ENCODE results near the gene RBX1. TPM values are rescaled to one million over a fixed set of nuclear protein-coding genes. Genes with fewer than 3 reads are reported as not detected.

The RBX1 gene
- total and polyA plus RNA-seq, 2 of the 8 experiments (the other 6 are each of a cell fraction or from before 2014, with no cell fraction given) = 76.5 to 119 TPM

- ChIA-PET POLR2A (ENCODE audit: partially characterized antibody) (interaction anchor here (0.5 to 1.6 kb wide), 7 partner anchors 18 to 314 kb away, joined by 3 to 9 read pairs (median 4); partner anchors contain the start of gene EP300), CTCF (ENCODE audit: partially characterized antibody) (interaction anchor here (0.7 to 3.9 kb wide), 61 partner anchors 8 to 580 kb away, joined by 3 to 25 read pairs (median 4); partner anchors contain the start of genes CHADL, EP300 and RBX1)
- Histone ChIP-seq H3K14ac (ENCODE audit: insufficient read length) (no peak overlapping the region), H3K27ac (ENCODE audit: low read depth, low read length) (no peak overlapping the region), H3K36me3 (ENCODE audit: control insufficient read depth in 2 of 4, insufficient read depth in 4 of 4, low read length in 3 of 4) (peaks cover 2 to 23% (median 11%) of the 10 kb centered on the region in 4 experiments; a peak in 6 of 8 replicates), H3K9ac (replicated peaks in 1 of 4; ENCODE audit: extremely low read depth in 1 of 4, low read depth in 3 of 4, low read length in 3 of 4) (no peak overlapping the region), H2BK20ac (ENCODE audit: low read length) (no peak overlapping the region), H3K23ac (ENCODE audit: insufficient read length) (no peak overlapping the region), H4K91ac (replicated peaks; ENCODE audit: insufficient read length, low read length) (no peak overlapping the region), H2BK120ac (replicated peaks; ENCODE audit: low read depth, low read length) (no peak overlapping the region), H2AK5ac (ENCODE audit: low read depth, low read length) (no peak overlapping the region), H3K27me3 (replicated peaks in 1 of 4; ENCODE audit: control insufficient read depth in 3 of 4, extremely low read depth in 1 of 4, insufficient read depth in 3 of 4, low read length in 3 of 4) (no peaks in the 10 kb centered on the region), H4K20me1 (replicated peaks in 1 of 2; ENCODE audit: control insufficient read depth in 1 of 2, insufficient read depth in 2 of 2, low read length in 2 of 2) (no peaks in the 10 kb centered on the region), H3K23me2 (ENCODE audit: low read depth, low read length) (no peaks in the 10 kb centered on the region), H3K4me1 (replicated peaks in 1 of 4; ENCODE audit: control insufficient read depth in 3 of 4, insufficient read depth in 4 of 4, low read length in 3 of 4) (no peaks in the 10 kb centered on the region), H2BK15ac (ENCODE audit: low read length) (no peak overlapping the region), H3K79me2 (ENCODE audit: control insufficient read depth in 1 of 2, insufficient read depth in 2 of 2, low read length in 2 of 2) (no peaks in the 10 kb centered on the region), H2BK12ac (ENCODE audit: low read depth, low read length) (no peak overlapping the region), H2AFZ (ENCODE audit: low read length) (no peak overlapping the region), H3K4ac (replicated peaks; ENCODE audit: insufficient read length, low read depth, low read length) (no peak overlapping the region), H3K4me3 (ENCODE audit: extremely low read depth in 1 of 4, insufficient read depth in 2 of 4, low read depth in 3 of 4, low read length in 4 of 4) (no peak overlapping the region), H3K79me1 (ENCODE audit: low read depth, low read length) (no peaks in the 10 kb centered on the region), H2BK5ac (ENCODE audit: low read depth, low read length) (no peak overlapping the region), H3K9me3 (ENCODE audit: insufficient read depth in 2 of 2, low read depth in 1 of 2, low read length in 1 of 2) (no peaks in the 10 kb centered on the region), H3K4me2 (ENCODE audit: insufficient read depth in 1 of 2, low read depth in 2 of 2, low read length in 2 of 2) (no peak overlapping the region), H4K5ac (ENCODE audit: insufficient read length, low read depth, low read length) (no peak overlapping the region), H3K18ac (ENCODE audit: extremely low read depth, low read length) (no peak overlapping the region), H3K56ac (replicated peaks; ENCODE audit: insufficient read length, low read depth, low read length) (no peak overlapping the region), H4K8ac (ENCODE audit: extremely low read depth, insufficient read depth, low read length) (no peak overlapping the region)
- FAIRE-seq (peak; percentile 73), DNase-seq (ENCODE audit: low read depth in 1 of 2, low spot score in 2 of 2) (no peak)
- WGBS, 2 experiments (ENCODE audit: extremely low coverage in 1 of 2, insufficient coverage in 1 of 2, insufficient read length in 1 of 2, insufficient replicate concordance in 2 of 2, low coverage in 1 of 2, low lambda C conversion rate in 2 of 2, missing lambda C conversion rate in 1 of 2) = 86% methylated on average over 5 of the region's 5 CpGs; no CpG with 5 or more reads in 1 of the 2 experiments
- no peak for TF ChIP-seq EZH2 (IDR thresholded peaks at IDR 0.05; ENCODE audit: low read depth, low read length, severe bottlenecking)
- 0 out of 2 replicates have a peak, but pooled peaks have one; percentile 32 for TF ChIP-seq BACH1 (IDR thresholded peaks at IDR 0.05; ENCODE audit: low read length)
- TF ChIP-seq KDM1A (IDR thresholded peaks at IDR 0.05; ENCODE audit: borderline replicate concordance, low read length) = peak; percentile 62; the same call in 1 of the 2 replicates
- TF ChIP-seq KDM4A (IDR thresholded peaks at IDR 0.05; ENCODE audit: low read depth, low read length, severe bottlenecking) = no peak
- TF ChIP-seq RAD21 (IDR thresholded peaks at IDR 0.05 in 1 of 2, conservative IDR thresholded peaks at IDR 0.05 in 1 of 2; ENCODE audit: low read depth in 2 of 2, low read length in 2 of 2) = peak; percentile 66 to 68
- TF ChIP-seq SAP30 (IDR thresholded peaks at IDR 0.05; ENCODE audit: insufficient read depth, insufficient replicate concordance, low read length) = no peak
- TF ChIP-seq CTCF (IDR thresholded peaks at IDR 0.05; ENCODE audit: control extremely low read depth in 1 of 3, insufficient read depth in 1 of 3, low read depth in 1 of 3, low read length in 3 of 3) = peak in 2 of 3 experiments; percentile 23 to 56; a peak in 2 of 4 replicates
- TF ChIP-seq CHD1 (IDR thresholded peaks at IDR 0.05; ENCODE audit: low read depth, low read length) = no peak
Measured at GRCh38 chr22:40922484-40923303, 28.5 kb upstream of the RBX1 start.
